NT2/D1 (cell line): ENCODE results near the gene MUC6.

Experiments
- DNase-seq: peaks from one replicate; pipeline ENCODE4 v3.0.0-alpha.2; 2011; ENCODE audit warnings: low read depth, low spot score
- H3K27me3 ChIP-seq: 2 replicates; pipeline ENCODE4 v1.6.0; 2011; ENCODE audit warnings: mild to moderate bottlenecking; ENCODE audit not compliant: insufficient read length, insufficient read depth
- H3K36me3 ChIP-seq: 2 replicates; pipeline ENCODE4 v1.6.1; 2011; ENCODE audit warnings: mild to moderate bottlenecking, low read length, mixed read lengths; ENCODE audit not compliant: insufficient read depth, insufficient read length
- H3K4me1 ChIP-seq: 2 replicates; pipeline ENCODE4 v1.5.1; 2011; ENCODE audit not compliant: insufficient read depth, insufficient read length
- H3K4me3 ChIP-seq: 2 replicates; pipeline ENCODE4 v1.5.1; 2011; ENCODE audit warnings: low read depth; ENCODE audit not compliant: insufficient read length
- H3K9ac ChIP-seq: 2 replicates; pipeline ENCODE4 v1.6.0; 2011; ENCODE audit warnings: low read depth; ENCODE audit not compliant: insufficient read length
- H3K9me3 ChIP-seq: 2 replicates; pipeline ENCODE4 v1.5.1; 2011; ENCODE audit warnings: mild to moderate bottlenecking, low read length; ENCODE audit not compliant: insufficient read depth
- SUZ12 ChIP-seq: IDR thresholded peaks from 2 replicates; pipeline ENCODE4 v1.6.1; 2011; ENCODE audit not compliant: insufficient read length, insufficient read depth; ENCODE audit errors: extremely low read depth
- YY1 ChIP-seq: IDR thresholded peaks from 2 replicates; pipeline ENCODE4 v1.6.1; 2011; ENCODE audit not compliant: insufficient read length, insufficient read depth
- ZNF274 ChIP-seq: IDR thresholded peaks from 2 replicates; pipeline ENCODE4 v1.6.1; 2011; ENCODE audit warnings: mild to moderate bottlenecking, low read depth, low read length

The MUC6 gene

GRCh38 chr11:1030556-1030955 is 6.0 kb downstream of the MUC6 start:
- no peak for DNase-seq
- no peak overlapping the region for H3K9ac ChIP-seq
- H3K36me3 ChIP-seq = peaks cover 10% of the 10 kb centered on the region
- H3K4me1 ChIP-seq = peaks cover 10% of the 10 kb centered on the region
- no peaks in the 10 kb centered on the region for H3K27me3 ChIP-seq
- no peak overlapping the region for H3K4me3 ChIP-seq
- H3K9me3 ChIP-seq = no peaks in the 10 kb centered on the region
- no peak for TF ChIP-seq YY1
- TF ChIP-seq SUZ12 = no peak
- no peak for TF ChIP-seq ZNF274

- H3K4me1 ChIP-seq = peaks cover 12% of the 10 kb centered on the region
- DNase-seq = no peak
- TF ChIP-seq SUZ12 = no peak
- TF ChIP-seq ZNF274 = no peak
- TF ChIP-seq YY1 = no peak
- H3K36me3 ChIP-seq = peaks cover 14% of the 10 kb centered on the region
- H3K27me3 ChIP-seq = no peaks in the 10 kb centered on the region
- no peak overlapping the region for H3K4me3 ChIP-seq
- H3K9me3 ChIP-seq = no peaks in the 10 kb centered on the region
- H3K9ac ChIP-seq = no peak overlapping the region
Measured at GRCh38 chr11:1030086-1030485, 6.4 kb downstream of the MUC6 start.

GRCh38 chr11:1029654-1030053 is 6.9 kb downstream of the MUC6 start:
- H3K36me3 ChIP-seq = peaks cover 17% of the 10 kb centered on the region
- H3K4me3 ChIP-seq = no peak overlapping the region
- no peaks in the 10 kb centered on the region for H3K9me3 ChIP-seq
- no peaks in the 10 kb centered on the region for H3K27me3 ChIP-seq
- no peak for DNase-seq
- peaks cover 9% of the 10 kb centered on the region for H3K4me1 ChIP-seq
- H3K9ac ChIP-seq = no peak overlapping the region
- TF ChIP-seq SUZ12 = no peak
- TF ChIP-seq YY1 = no peak
- TF ChIP-seq ZNF274 = no peak

- H3K4me1 ChIP-seq = peaks cover 5% of the 10 kb centered on the region
- H3K4me3 ChIP-seq = no peak overlapping the region
- peaks cover 17% of the 10 kb centered on the region for H3K36me3 ChIP-seq
- DNase-seq = no peak
- no peaks in the 10 kb centered on the region for H3K9me3 ChIP-seq
- H3K27me3 ChIP-seq = no peaks in the 10 kb centered on the region
- no peak for TF ChIP-seq SUZ12
- no peak for TF ChIP-seq YY1
- no peak for TF ChIP-seq ZNF274
- H3K9ac ChIP-seq = no peak overlapping the region
Measured at GRCh38 chr11:1029051-1029450, 7.5 kb downstream of the MUC6 start.

GRCh38 chr11:1028616-1029015 is 7.9 kb downstream of the MUC6 start:
- Histone ChIP-seq H3K4me1 (peaks cover 5% of the 10 kb centered on the region), H3K4me3 (no peak overlapping the region), H3K27me3 (no peaks in the 10 kb centered on the region), H3K9me3 (no peaks in the 10 kb centered on the region), H3K9ac (no peak overlapping the region), H3K36me3 (peaks cover 17% of the 10 kb centered on the region)
- TF ChIP-seq ZNF274 (no peak), SUZ12 (no peak), YY1 (no peak)
- DNase-seq = no peak

- no peak for TF ChIP-seq SUZ12
- TF ChIP-seq YY1 = no peak
- TF ChIP-seq ZNF274 = no peak
- H3K36me3 ChIP-seq = peaks cover 17% of the 10 kb centered on the region
Measured at GRCh38 chr11:1028291-1028540, 8.3 kb downstream of the MUC6 start.

GRCh38 chr11:1027483-1028290 is 8.8 kb downstream of the MUC6 start:
- H3K27me3 ChIP-seq = no peaks in the 10 kb centered on the region
- no peak overlapping the region for H3K4me3 ChIP-seq
- DNase-seq = no peak
- H3K9me3 ChIP-seq = no peaks in the 10 kb centered on the region
- no peak overlapping the region for H3K9ac ChIP-seq
- TF ChIP-seq YY1 (no peak), ZNF274 (no peak), SUZ12 (no peak)
- H3K36me3 ChIP-seq = peaks cover 17% of the 10 kb centered on the region
- peaks cover 5% of the 10 kb centered on the region for H3K4me1 ChIP-seq

More at GRCh38 chr11:1028291-1028540, 8.3 kb downstream of the MUC6 start:
- H3K9me3 ChIP-seq = no peaks in the 10 kb centered on the region
- no peak overlapping the region for H3K4me3 ChIP-seq
- no peak for DNase-seq
- H3K27me3 ChIP-seq = no peaks in the 10 kb centered on the region
- peaks cover 5% of the 10 kb centered on the region for H3K4me1 ChIP-seq
- no peak overlapping the region for H3K9ac ChIP-seq
